22Rv1 (cell line): ENCODE results near the gene LPAR2.

Source experiments
- H3K27ac ChIP-seq: fragments of 450-650 bp; 2 replicates; pipeline ENCODE4 v1.5.1; 2017
- CTCF ChIP-seq: fragments of 450-650 bp; IDR thresholded peaks from 2 replicates; pipeline ENCODE4 v1.5.1; 2017; ENCODE audit warnings: mild to moderate bottlenecking
- ZFX ChIP-seq: fragments of 450-650 bp; IDR thresholded peaks from 2 replicates; pipeline ENCODE4 v1.6.1; 2017; ENCODE audit warnings: antibody characterized with exemption, borderline replicate concordance

The LPAR2 gene

DNA sequence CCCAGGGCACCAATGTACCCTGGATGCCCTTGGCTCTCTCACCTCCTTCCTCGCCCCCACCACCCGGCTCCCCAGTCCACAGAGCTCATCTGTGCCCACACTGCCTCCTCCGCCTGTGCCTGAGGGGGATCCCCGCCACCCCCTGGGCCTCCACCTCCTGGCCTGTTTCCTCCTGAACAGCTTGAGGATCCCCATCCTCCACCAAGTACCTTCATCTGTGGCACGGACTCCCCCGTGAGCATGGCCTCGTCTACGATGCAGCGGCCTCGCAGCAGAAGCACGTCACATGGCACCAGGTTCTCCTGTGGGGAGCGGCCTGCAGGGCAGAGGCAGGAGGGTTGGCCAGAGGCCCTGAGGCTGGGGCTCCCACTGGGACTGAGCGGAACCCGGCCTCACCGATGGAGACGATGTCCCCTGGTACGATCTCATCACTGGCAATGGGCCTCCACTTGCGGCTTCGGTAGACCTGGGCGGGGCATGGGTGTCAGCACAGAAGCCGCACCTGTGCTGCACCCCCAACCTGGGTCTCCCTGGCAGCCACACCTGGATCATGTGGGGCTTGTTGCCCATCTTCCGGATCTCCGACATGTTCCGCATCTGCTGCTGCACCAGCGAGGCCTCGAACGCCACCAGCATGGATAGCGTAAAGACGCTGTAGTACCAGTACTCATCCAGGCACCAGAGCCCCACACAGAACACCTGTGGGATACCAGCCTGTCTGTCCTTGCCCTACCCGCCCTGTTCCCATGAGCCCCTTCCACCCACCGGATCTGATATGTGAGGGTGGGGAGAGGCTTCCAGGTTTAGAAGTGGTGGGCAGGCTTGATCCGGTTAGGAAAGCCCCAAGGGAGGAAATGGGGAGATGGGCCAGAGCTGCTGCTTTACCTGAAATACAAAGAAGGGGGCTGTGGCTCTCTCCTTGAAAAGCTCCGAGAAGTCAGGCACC lies 28.7 kb upstream of the LPAR2 start:
- TF ChIP-seq ZFX, result no peak
- no peak for TF ChIP-seq CTCF
- H3K27ac ChIP-seq, result no peak overlapping the region

- no peak overlapping the region for H3K27ac ChIP-seq
- TF ChIP-seq CTCF (no peak), ZFX (no peak)
Measured at GRCh38 chr19:19655641-19656343, 27.8 kb upstream of the LPAR2 start.

- H3K27ac ChIP-seq, result no peak overlapping the region
- TF ChIP-seq CTCF, result no peak
- no peak for TF ChIP-seq ZFX
Measured at GRCh38 chr19:19655051-19655594, 27.1 kb upstream of the LPAR2 start.

DNA sequence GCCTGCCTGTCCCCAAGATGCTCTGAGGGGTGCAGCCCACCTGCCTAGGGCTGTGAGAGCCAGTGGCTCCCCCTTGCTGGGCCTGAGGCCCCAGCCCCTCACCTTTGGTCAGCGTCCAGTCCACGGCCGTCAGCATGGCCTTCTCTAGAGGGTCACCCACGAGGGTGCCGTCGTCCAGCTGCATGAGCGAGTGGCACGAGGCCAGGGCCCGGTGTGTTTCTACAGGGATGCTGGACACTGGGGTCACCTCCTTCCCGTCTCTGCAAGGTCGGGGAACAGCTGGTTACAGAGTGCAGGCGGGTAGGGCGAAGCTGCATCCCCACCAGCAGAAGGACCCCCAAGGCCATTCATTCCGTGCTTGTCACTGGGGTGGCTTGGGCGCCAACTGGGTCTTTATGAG lies 26.4 kb upstream of the LPAR2 start:
- no peak for TF ChIP-seq ZFX
- no peak for TF ChIP-seq CTCF

DNA sequence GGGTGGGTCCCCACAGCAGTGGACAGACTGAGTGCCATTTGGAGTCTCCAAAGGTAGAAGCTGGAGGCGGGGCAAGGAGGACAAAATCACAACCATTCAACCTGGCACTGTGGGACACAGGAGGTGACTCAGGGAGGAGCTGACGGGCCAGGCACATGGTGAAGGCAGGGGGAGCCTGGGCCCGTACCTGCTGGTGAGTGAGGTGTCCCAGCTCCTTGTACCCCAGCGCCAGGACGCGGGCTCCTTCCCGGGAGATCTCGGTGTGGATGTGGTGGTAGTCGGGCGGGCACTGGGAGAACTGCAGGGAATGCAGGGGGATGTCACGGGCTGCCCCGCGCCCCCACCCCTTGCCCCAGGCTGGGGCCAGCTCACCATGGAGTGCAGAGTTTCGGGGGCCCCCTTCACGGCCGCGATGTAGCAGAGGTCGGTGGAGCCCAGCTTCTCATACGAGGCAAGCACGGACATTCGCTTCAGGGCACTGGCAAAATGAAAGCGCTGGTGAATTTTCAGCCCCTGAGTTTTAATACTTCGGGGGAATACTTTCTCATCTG lies 25.7 kb upstream of the LPAR2 start:
- no peak overlapping the region for H3K27ac ChIP-seq
- TF ChIP-seq CTCF (no peak), ZFX (no peak)

More for the DNA sequence above, 26.4 kb upstream of the LPAR2 start:
- no peak overlapping the region for H3K27ac ChIP-seq

- H3K27ac ChIP-seq, result no peak overlapping the region
- no peak for TF ChIP-seq ZFX
- TF ChIP-seq CTCF, result no peak
Measured at GRCh38 chr19:19652482-19653295, 24.7 kb upstream of the LPAR2 start.
